HG03439 (cell line): ENCODE measurements around the gene UBE3B.

Source experiments
- ATAC-seq: cut with Tn5 transposase; IDR thresholded peaks from one replicate; pipeline ENCODE4 v1.9.1; 2021; ENCODE audit warnings: mild to moderate bottlenecking, moderate library complexity; ENCODE audit not compliant: unreplicated experiment

Gene UBE3B

DNA sequence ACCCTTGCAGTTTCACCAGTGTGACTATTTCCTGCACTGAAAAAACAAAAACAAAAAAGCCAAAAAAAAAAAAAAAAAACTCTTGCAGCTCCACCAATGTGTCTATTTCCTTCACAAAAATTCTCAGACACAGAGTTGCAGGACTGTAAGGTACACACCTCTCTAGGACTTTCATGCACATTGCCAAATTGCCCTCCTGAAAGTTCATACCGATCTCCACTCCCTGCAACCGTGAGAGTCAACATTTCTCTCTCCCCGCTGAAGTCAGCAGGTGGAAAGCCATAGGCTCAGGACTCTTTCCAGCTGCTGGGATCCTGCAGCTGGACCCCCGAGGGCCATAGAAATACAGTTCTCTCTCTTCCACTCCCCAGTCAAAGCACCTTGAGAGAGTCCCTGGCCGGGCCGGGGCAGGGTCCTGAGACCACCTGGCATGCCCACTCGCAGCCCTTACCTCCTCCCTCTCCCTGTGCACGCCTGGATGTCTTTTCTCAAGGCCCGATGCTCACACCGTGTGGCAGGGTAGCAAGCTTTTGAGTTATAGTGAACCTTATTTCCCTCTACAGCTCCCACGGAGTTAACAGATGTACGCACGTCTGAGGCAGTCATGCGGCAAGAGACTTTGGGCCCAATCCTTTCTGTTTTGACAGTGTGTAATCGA, 72.3 kb downstream of the UBE3B start:
- no peak for ATAC-seq

DNA sequence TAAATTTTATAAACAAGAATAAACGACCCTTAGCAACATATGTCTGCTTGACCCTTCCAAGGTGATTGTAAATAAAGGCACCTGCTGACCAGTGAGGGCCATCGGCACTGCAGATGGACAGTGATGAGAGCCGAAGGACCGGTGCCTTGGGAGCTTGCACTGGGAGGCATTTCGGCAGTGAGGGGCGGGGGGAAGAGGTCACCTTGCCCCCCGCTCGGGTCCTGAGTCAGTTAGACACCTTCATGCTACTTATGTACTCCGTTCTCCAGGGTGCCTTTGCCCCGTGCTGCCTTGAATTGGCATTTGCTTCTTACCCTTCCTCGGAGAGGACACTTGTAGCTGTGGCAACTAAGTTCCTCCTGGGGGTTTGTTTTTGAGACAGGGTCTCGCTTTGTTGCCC, 72.8 kb downstream of the UBE3B start:
- no peak for ATAC-seq

- ATAC-seq: no peak
These were observed 73.7 kb downstream of the UBE3B start for GRCh38 chr12:109551108-109551507.

DNA sequence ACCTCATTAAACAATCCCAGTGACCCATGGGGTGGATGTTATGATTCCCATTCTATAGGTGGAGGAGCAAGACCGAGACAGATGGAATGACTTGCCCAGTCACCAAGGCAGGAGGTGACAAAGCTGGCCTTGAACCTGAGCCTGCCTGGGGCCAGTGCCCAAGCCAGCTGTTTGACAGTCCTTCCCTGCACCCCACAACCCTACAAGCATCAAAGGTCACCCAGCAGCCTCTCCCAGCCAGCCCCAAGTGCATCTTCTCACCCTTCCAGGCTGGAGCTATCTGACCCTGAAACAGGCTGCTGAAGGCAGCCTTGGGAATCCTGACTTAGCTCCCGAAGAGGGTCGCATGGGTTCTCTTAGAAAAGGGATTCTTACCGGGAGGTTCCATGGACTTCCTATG, 75.5 kb downstream of the UBE3B start:
- ATAC-seq: no peak

- no peak for ATAC-seq
These were observed 76.0 kb downstream of the UBE3B start for GRCh38 chr12:109553483-109553882.

DNA sequence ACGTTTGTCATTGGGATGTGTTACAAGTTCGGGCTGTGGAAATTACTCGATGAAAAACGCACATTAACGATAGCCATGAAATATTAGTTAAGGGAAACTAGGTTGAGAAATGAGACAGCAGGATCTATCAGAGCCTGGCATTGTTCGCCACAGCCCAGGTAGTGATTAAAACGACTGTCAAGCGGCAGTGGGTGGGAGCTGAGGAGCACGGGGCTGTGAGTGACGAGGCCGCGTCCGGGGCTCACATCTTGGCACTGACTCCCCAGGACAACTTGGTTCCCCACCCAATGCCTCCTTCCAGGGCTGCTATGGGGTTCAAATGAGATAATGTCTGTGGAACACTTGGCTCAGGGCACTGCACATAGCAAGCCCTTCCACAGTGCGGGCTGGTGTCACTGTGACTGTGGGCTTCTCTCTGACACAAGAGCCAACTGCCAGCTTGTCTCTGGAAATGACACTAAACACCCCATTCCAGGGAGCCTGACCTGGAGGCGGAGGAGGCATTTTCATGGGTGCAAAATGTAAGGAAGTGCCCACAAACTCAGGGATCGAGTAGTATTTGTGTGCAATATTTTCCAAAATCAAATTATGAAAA, 76.6 kb downstream of the UBE3B start:
- no peak for ATAC-seq

GRCh38 chr12:109554761-109555160, 77.3 kb downstream of the UBE3B start:
- no peak for ATAC-seq

DNA sequence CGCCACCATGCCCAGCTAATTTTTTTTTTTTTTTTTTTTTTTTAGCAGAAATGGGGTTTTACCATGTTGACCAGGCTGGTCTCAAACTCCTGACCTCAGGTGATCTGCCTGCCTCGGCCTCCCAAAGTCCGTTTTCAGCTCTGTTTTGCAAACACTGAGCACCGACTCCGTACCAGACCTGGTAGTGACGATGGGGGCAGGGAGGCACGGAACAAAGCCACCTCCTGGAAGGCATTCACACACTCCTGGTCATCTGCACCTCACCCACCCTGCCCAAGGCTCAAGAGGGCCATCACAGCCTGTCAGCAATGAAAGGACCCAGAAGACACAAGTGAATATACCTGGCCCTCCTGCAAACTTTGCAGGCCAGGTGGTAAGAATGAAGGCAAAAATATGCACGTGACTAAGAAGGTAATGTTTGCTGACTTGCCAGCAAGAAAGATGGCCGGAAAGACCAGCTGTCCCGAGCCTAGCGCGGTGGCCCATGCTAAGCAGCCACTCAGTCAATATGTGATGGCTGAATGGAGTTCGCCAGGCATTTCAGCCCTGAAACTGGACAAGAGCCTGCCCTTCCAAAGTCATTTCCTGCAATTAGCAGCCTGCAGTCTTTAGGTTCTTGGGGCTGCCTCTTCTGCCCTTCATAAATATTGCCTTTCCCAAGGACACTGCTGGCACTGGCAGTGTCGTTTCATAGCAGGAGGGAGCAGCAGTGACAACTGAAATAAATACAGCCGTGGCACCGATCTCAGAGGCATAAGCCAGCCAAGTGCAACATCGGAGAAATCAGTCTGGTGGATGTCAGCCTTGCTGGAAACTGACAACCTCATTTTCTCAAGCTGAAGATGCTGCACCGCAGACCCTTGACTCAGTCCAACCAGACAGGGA, 78.2 kb downstream of the UBE3B start:
- no peak for ATAC-seq

GRCh38 chr12:109557200-109557599, 79.8 kb downstream of the UBE3B start:
- ATAC-seq: no peak

DNA sequence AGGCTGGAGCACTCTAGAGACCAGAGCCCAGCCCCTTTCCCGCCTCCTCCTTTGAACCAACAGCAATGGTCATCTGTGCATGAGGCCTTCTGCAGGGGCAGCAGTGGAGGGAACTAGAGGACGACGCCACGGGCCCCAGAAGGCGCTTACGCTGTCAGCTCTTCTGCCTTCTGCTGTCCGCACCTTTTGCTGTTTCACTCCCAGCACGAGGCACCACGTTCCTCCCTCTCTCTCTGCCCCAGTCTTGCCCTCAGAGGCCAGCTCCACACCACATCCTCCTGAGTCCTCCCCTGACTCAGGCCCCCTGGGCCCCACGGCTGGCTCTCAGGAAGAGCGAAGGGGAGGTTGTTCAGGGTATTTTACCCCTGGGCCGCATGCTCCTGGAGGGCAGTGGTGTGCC, 80.4 kb downstream of the UBE3B start:
- no peak for ATAC-seq

GRCh38 chr12:109558374-109559199, 81.2 kb downstream of the UBE3B start:
- no peak for ATAC-seq

DNA sequence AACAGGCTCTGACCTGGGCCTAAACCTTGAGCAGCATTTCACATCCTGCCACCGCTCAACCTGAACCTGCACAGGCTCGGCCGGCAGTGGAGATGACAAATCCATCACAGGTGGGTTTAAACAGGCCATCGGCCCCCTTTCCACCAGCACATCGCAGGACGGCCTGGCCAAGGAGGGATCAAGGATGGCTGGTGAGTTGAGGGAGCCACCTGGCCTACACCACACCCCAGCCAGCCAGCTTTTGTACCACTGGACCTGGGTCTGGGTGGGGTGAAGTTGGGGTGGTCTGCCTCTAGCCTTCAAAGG, 81.7 kb downstream of the UBE3B start:
- no peak for ATAC-seq

DNA sequence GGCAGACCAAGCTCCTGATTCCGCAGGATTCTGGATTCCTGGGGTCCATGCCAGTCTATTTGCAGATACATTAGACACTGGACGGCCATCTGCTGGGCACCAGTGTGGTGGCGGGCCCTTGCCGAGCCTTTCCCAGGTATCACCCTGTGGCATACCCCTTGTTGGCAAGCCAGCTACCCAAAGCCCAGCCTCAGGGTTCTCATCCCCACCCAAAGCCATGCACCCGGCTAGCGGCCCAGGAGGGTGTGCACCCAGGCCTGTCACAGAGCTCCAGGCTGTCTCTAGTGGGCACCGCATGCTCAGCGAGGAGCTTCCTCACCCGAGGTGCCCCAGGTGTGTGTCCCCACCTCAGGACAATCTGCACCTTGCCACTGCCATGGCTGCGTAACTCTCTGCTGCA, 82.2 kb downstream of the UBE3B start:
- no peak for ATAC-seq

- ATAC-seq: no peak
These were observed 83.7 kb downstream of the UBE3B start for GRCh38 chr12:109560867-109561710.

DNA sequence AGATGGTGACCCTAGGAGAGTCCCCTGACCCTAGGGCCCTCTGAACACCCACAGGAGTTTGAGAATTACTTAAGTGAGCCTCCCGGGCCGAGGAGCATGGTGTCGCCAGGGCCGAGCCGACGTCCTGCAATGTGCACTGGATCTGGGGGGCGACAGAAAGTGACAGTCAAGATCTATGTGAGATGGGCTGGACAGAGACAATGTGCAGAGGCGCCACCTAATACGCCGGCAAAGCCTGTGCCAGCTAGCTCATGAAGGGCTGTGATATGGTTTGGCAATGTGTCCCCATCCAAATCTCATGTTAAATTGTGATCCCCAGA, 84.2 kb downstream of the UBE3B start:
- ATAC-seq: no peak

DNA sequence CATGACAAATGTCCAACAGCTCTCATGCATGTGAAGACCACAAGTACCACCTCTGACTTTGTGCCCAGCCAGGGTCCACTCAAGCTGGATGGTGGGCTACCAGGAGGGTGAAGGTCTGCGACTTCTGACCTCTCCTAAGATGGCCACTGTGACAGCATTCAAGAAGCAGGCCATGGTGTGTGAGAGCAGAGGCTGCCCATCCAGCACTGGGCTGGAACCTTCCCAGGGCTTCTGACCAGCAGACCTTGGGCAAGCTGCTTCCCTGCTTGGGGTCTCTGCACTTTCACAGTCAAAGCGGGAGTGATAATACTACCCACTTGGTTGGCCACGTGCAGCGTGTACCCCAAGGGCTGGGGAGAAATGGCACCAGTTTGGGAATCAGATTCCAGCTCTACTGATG, 85.4 kb downstream of the UBE3B start:
- no peak for ATAC-seq

DNA sequence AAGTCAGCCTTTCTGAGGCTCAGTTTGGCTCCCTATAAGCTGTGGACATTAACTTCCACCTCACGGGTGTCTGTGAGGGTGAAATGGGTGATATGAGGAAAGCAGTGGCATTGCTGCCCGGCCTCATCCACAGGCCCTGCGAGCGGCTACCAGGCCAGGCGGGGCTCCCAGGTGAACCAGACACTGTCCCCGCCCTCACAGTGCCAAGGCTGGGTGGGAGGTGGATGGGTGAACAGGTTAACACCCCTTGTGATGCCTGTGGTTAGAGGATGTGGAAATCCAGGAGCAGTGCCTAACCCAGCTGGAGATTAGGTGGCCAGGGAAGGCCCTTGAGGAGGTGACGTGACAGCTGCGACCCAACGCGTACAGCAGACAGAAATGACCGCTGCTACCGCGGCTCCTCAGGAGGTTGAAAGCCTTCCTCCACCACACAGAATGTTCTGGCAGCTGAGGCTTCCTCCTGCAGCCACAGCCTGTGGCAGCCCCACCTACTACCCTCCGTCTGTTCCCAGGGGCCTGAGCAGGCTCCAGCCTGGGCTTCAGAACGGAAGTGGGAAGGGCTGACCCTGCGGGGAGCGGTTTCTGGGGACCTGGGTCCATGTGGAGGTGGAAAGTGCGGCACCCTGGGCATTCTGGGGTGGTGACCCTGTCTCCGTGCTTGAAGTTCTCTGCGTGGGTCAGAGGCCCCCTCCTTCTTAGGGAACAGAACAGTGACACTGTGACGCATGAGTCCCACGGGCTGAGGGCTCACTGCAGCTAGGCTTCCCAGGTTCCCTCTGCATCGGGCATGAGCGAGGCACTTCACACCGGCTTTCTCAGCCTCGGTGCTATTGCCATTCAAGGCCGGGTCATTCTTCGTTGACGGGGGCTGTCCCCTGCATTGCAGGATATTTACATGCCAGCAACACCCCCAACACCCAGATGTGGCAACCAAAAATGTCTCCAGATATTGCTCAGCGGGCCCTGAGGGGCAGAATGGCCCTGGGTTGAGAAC, 86.2 kb downstream of the UBE3B start:
- no peak for ATAC-seq

DNA sequence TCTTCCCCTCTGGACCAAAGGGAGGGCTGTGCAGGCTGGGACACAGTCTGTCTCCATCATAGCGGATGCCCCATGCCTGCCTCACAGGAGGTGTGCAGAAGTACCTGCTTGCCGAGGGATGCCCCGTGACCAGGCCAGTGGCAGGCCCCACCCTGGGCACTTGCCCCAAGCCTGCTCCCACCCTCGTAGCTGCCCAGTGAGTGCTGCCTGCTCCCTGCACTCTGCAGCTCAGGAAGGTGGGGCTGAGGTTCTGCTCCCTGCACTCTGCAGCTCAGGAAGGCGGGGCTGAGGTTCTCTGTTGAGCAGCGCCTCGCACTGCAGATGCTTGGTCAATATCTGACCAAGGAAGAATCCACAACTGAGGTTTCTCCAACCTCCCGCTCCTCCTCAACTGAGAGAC, 89.0 kb downstream of the UBE3B start:
- no peak for ATAC-seq

- ATAC-seq: no peak
These were observed 89.9 kb downstream of the UBE3B start for GRCh38 chr12:109567296-109567695.
